Cardiac muscle cell (in vitro differentiated cells and primary cell): ENCODE data around the gene RPL12. TPM values are rescaled to one million over a fixed set of nuclear protein-coding genes. Genes with fewer than 3 reads are reported as not detected.

Source experiments
- DNase-seq, 2 donors: peaks; one replicate each; pipeline versions ENCODE4 v3.0.0 to v3.0.0-alpha.2; 2010 to 2017; ENCODE audit warnings: low read depth in 1 of 2, low spot score in 1 of 2
- H3K27ac ChIP-seq: fragments of 200-600 bp; sonication (generic); 2 replicates; pipeline ENCODE4 v1.5.1; 2016
- H3K27me3 ChIP-seq: fragments of 200-600 bp; sonication (generic); 2 replicates; pipeline ENCODE4 v1.6.0; 2016; ENCODE audit warnings: control low read depth
- H3K36me3 ChIP-seq: fragments of 200-600 bp; sonication (generic); 2 replicates; pipeline ENCODE4 v1.5.1; 2016; ENCODE audit warnings: control low read depth
- H3K4me1 ChIP-seq: fragments of 200-600 bp; sonication (generic); 2 replicates; pipeline ENCODE4 v1.8.1; 2017; ENCODE audit warnings: low read depth, mild to moderate bottlenecking, mixed run types
- H3K4me3 ChIP-seq: fragments of 200-600 bp; sonication (generic); 2 replicates; pipeline ENCODE4 v1.5.1; 2016; ENCODE audit warnings: mild to moderate bottlenecking
- H3K9me3 ChIP-seq: fragments of 200-600 bp; sonication (generic); 2 replicates; pipeline ENCODE4 v1.5.1; 2017; ENCODE audit warnings: low read depth, mild to moderate bottlenecking, control low read depth
- CTCF ChIP-seq: IDR thresholded peaks from 2 replicates; pipeline ENCODE4 v1.5.1; 2012; ENCODE audit warnings: low read depth, mild to moderate bottlenecking, low read length
- polyA plus RNA-seq: library from polyadenylated mRNA; unstranded; fragments of >200 nt; fragmentation: Nextera tagmentation; extraction: Ambion mirVana; gene quantifications from 2 replicates; pipeline ENCODE4 v1.2.1, GENCODE V29; 2016
- total RNA-seq: library from RNA; depleted of rRNA; stranded (reverse); fragments of >200 nt; gene quantifications from 2 replicates; pipeline ENCODE4 v1.2.3, GENCODE V29; 2016

Gene RPL12
- total and polyA plus RNA-seq, 2 experiments from 2014 or later = 335 to 1,318 TPM

DNA sequence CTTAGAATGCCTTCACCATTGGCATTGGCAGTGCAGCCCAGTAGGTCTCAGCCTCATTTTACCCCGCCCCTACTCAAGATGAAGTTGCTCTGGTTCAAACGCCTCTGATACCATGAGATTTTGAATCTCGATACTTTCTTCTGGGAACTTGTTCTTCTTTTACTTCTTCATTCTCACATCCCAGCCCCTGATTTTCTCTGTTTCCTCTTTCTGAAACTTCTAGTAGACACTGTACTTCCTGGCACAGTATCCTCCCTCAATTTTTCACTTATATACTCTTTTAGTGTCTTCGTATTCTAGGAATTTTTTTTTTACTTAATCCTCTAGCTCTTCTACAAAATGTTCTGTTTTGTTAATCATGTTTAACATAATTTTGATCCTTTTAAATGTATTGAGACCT lies 40.1 kb downstream of the RPL12 start:
- no peak overlapping the region for H3K27ac ChIP-seq
- TF ChIP-seq CTCF = no peak

GRCh38 chr9:127407492-127407843 lies 43.7 kb downstream of the RPL12 start:
- Histone ChIP-seq H3K4me1 (peaks cover 14% of the 10 kb centered on the region), H3K27me3 (no peaks in the 10 kb centered on the region), H3K9me3 (no peaks in the 10 kb centered on the region), H3K36me3 (peaks cover 5% of the 10 kb centered on the region), H3K27ac (peak overlapping the region; percentile 74), H3K4me3 (no peak overlapping the region)
- no peak for TF ChIP-seq CTCF
- peak in 1 of 2 donors; percentile 21 for DNase-seq

More for the DNA sequence above, 40.1 kb downstream of the RPL12 start:
- DNase-seq = no peak
- Histone ChIP-seq H3K27me3 (no peaks in the 10 kb centered on the region), H3K4me1 (peaks cover 18% of the 10 kb centered on the region), H3K9me3 (no peaks in the 10 kb centered on the region), H3K36me3 (no peaks in the 10 kb centered on the region), H3K4me3 (no peak overlapping the region)

GRCh38 chr9:127406799-127407491 lies 44.3 kb downstream of the RPL12 start:
- no peak for TF ChIP-seq CTCF

DNA sequence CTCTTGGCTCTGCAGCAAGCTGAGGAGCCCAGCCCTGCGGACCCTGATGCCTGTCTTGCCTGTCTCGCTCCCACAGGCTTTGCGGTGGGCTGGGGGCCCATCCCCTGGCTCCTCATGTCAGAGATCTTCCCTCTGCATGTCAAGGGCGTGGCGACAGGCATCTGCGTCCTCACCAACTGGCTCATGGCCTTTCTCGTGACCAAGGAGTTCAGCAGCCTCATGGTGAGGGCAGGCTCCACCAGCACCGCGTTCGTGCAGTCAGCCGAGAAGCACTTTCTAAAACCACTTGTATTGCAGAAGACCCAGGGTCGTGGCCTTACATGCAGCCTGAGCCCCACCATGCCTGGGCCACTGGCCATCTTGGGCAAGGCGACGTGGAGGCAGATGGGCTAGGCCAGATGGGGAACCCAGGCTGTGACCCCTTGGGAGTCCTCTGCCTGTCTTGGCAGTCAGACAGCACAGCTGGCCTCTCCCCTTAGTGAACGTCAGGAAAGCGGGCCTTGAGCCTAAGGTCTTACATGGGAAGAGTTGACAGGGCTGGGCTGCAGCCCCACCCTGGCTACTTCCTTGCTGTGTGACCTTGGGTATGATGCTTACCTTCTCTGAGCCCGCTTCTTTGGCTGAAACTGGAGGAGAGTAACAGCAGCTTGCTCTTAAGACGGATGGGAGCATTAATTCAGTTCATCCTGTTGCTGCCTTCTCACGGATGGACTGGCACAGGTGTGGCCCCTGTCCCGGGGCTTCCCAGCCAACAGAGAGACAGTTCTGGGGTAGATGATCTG lies 45.7 kb downstream of the RPL12 start:
- H3K36me3 ChIP-seq = peaks cover 5% of the 10 kb centered on the region

More at GRCh38 chr9:127406799-127407491, 44.3 kb downstream of the RPL12 start:
- H3K27ac ChIP-seq = peak overlapping the region; percentile 74
- H3K27me3 ChIP-seq = no peaks in the 10 kb centered on the region
- no peak overlapping the region for H3K4me3 ChIP-seq
- no peaks in the 10 kb centered on the region for H3K9me3 ChIP-seq
- H3K4me1 ChIP-seq = peaks cover 14% of the 10 kb centered on the region
- H3K36me3 ChIP-seq = peaks cover 5% of the 10 kb centered on the region
- peak in 1 of 2 donors; percentile 78 for DNase-seq

GRCh38 chr9:127404631-127405030 lies 46.6 kb downstream of the RPL12 start:
- H3K36me3 ChIP-seq = peaks cover 5% of the 10 kb centered on the region

More for the DNA sequence above, 45.7 kb downstream of the RPL12 start:
- no peaks in the 10 kb centered on the region for H3K9me3 ChIP-seq
- peak overlapping the region; percentile 74 for H3K27ac ChIP-seq
- DNase-seq = no peak
- no peaks in the 10 kb centered on the region for H3K27me3 ChIP-seq
- H3K4me1 ChIP-seq = peaks cover 14% of the 10 kb centered on the region
- H3K4me3 ChIP-seq = no peak overlapping the region
- TF ChIP-seq CTCF = no peak

More at GRCh38 chr9:127404631-127405030, 46.6 kb downstream of the RPL12 start:
- H3K9me3 ChIP-seq = no peaks in the 10 kb centered on the region
- no peaks in the 10 kb centered on the region for H3K27me3 ChIP-seq
- H3K4me1 ChIP-seq = peaks cover 14% of the 10 kb centered on the region
- no peak overlapping the region for H3K27ac ChIP-seq
- TF ChIP-seq CTCF = no peak
- no peak for DNase-seq
- no peak overlapping the region for H3K4me3 ChIP-seq
